Fibroblast of lung (primary cell): ENCODE measurements around the gene RNF223.

ENCODE experiments used
- EZH2 ChIP-seq: IDR thresholded peaks from 2 replicates; pipeline ENCODE4 v1.5.1; 2012; ENCODE audit warnings: low read length, control low read depth, mild to moderate bottlenecking; ENCODE audit errors: missing control alignments
- TF ChIP-seq, protein P1 (sequence below), 2 donors: IDR thresholded peaks in 1 of 2; conservative IDR thresholded peaks in 1 of 2; 1 replicate in 1 of 2; 2 replicates in 1 of 2; pipeline ENCODE4 v1.5.1; 2011 to 2012; ENCODE audit warnings: low read length in 2 of 2, control low read depth in 1 of 2, inconsistent platforms in 1 of 2, low read depth in 1 of 2, mild to moderate bottlenecking in 1 of 2

DNA sequence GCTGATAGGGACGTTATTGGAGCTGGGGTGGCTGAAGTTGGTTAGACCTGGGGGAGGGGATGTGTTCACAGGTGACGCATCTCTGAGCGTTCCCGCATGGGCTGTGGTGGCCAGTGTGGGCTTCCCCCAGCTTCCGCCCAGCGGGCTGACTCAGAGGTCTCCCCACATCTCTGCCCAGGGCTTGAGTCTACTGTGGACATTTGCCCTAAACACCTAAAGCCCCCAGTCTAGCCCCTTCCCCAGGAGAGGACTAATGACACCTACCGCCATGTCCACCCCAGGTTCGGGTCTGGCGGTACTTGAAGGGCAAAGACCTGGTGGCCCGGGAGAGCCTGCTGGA is 52.2 kb downstream of the RNF223 start:
- TF ChIP-seq, protein P1, sequence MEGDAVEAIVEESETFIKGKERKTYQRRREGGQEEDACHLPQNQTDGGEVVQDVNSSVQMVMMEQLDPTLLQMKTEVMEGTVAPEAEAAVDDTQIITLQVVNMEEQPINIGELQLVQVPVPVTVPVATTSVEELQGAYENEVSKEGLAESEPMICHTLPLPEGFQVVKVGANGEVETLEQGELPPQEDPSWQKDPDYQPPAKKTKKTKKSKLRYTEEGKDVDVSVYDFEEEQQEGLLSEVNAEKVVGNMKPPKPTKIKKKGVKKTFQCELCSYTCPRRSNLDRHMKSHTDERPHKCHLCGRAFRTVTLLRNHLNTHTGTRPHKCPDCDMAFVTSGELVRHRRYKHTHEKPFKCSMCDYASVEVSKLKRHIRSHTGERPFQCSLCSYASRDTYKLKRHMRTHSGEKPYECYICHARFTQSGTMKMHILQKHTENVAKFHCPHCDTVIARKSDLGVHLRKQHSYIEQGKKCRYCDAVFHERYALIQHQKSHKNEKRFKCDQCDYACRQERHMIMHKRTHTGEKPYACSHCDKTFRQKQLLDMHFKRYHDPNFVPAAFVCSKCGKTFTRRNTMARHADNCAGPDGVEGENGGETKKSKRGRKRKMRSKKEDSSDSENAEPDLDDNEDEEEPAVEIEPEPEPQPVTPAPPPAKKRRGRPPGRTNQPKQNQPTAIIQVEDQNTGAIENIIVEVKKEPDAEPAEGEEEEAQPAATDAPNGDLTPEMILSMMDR (conservative IDR thresholded peaks at IDR 0.05 in 1 of 2, IDR thresholded peaks at IDR 0.05 in 1 of 2; ENCODE audit: low read depth in 1 of 2, low read length in 2 of 2) = no peak
- TF ChIP-seq EZH2 = no peak
